Osteoblast (primary cell): Measurements from ENCODE around the gene DYRK4. TPM values are rescaled to one million over a fixed set of nuclear protein-coding genes. Genes with fewer than 3 reads are reported as not detected.

Experiments
- DNase-seq: peaks from one replicate; pipeline ENCODE4 v3.0.0; 2011; ENCODE audit warnings: low spot score, mixed read lengths; ENCODE audit not compliant: insufficient read length; ENCODE audit errors: missing footprints
- H2AFZ ChIP-seq: 2 replicates; pipeline ENCODE4 v1.6.0; 2011; ENCODE audit warnings: mild to moderate bottlenecking, low read length
- H3K27ac ChIP-seq: 2 replicates; pipeline ENCODE4 v1.5.1; 2011; ENCODE audit warnings: mild to moderate bottlenecking, low read depth, low read length, moderate library complexity
- H3K27me3 ChIP-seq: 2 replicates; pipeline ENCODE4 v1.6.0; 2012; ENCODE audit warnings: mild to moderate bottlenecking, control low read depth, inconsistent platforms, low read length, moderate library complexity; ENCODE audit not compliant: insufficient read depth
- H3K36me3 ChIP-seq: 2 replicates; pipeline ENCODE4 v1.5.1; 2011; ENCODE audit warnings: mild to moderate bottlenecking, low read length, control low read depth, moderate library complexity; ENCODE audit not compliant: insufficient read depth
- H3K4me1 ChIP-seq: 2 replicates; pipeline ENCODE4 v1.5.1; 2011; ENCODE audit warnings: mild to moderate bottlenecking, low read length, control low read depth, moderate library complexity; ENCODE audit not compliant: insufficient read depth
- H3K4me2 ChIP-seq: 2 replicates; pipeline ENCODE4 v1.6.0; 2011; ENCODE audit warnings: mild to moderate bottlenecking, low read length; ENCODE audit not compliant: insufficient read depth
- H3K4me3 ChIP-seq: fragments of 200-600 bp; sonication (generic); 3 replicates; pipeline ENCODE4 v1.5.1; 2012; ENCODE audit warnings: mild to moderate bottlenecking, low read length, inconsistent platforms; ENCODE audit not compliant: insufficient read depth
- H3K79me2 ChIP-seq: 2 replicates; pipeline ENCODE4 v1.6.0; 2012; ENCODE audit warnings: mild to moderate bottlenecking, low read length, control low read depth, inconsistent platforms; ENCODE audit not compliant: insufficient read depth
- H3K9me3 ChIP-seq: 2 replicates; pipeline ENCODE4 v1.5.1; 2011; ENCODE audit warnings: low read depth, low read length, control low read depth
- H4K20me1 ChIP-seq: 2 replicates; pipeline ENCODE4 v1.6.0; 2012; ENCODE audit warnings: mild to moderate bottlenecking, low read length, control low read depth; ENCODE audit not compliant: insufficient read depth
- CTCF ChIP-seq: IDR thresholded peaks from 2 replicates; pipeline ENCODE4 v1.5.1; 2011; ENCODE audit warnings: mild to moderate bottlenecking, low read depth, low read length, moderate library complexity; ENCODE audit errors: extremely low read depth
- total RNA-seq: library from RNA; depleted of rRNA; stranded (reverse); fragments of >200 nt; gene quantifications from 2 replicates; pipeline ENCODE4 v1.2.3, GENCODE V29; 2012

The DYRK4 gene
- total RNA-seq, 1 donor: 27.1 TPM

GRCh38 chr12:4555804-4556203, 6.2 kb upstream of the DYRK4 start:
- DNase-seq: no peak
- TF ChIP-seq CTCF: no peak
- H3K4me1 ChIP-seq: no peaks in the 10 kb centered on the region
- H2AFZ ChIP-seq: peak overlapping the region; percentile 48
- H3K36me3 ChIP-seq: peaks cover 3% of the 10 kb centered on the region
- no peak overlapping the region for H3K4me2 ChIP-seq
- no peak overlapping the region for H3K4me3 ChIP-seq
- no peaks in the 10 kb centered on the region for H3K27me3 ChIP-seq
- no peaks in the 10 kb centered on the region for H3K9me3 ChIP-seq
- H4K20me1 ChIP-seq: no peaks in the 10 kb centered on the region
- no peaks in the 10 kb centered on the region for H3K79me2 ChIP-seq
- no peak overlapping the region for H3K27ac ChIP-seq

GRCh38 chr12:4556735-4557530, 5.1 kb upstream of the DYRK4 start:
- peaks cover 3% of the 10 kb centered on the region for H3K36me3 ChIP-seq
- no peak overlapping the region for H3K4me3 ChIP-seq
- DNase-seq: no peak
- no peaks in the 10 kb centered on the region for H3K9me3 ChIP-seq
- H3K27ac ChIP-seq: no peak overlapping the region
- H4K20me1 ChIP-seq: no peaks in the 10 kb centered on the region
- no peaks in the 10 kb centered on the region for H3K79me2 ChIP-seq
- no peak for TF ChIP-seq CTCF
- H3K27me3 ChIP-seq: no peaks in the 10 kb centered on the region
- no peak overlapping the region for H3K4me2 ChIP-seq
- no peaks in the 10 kb centered on the region for H3K4me1 ChIP-seq
- H2AFZ ChIP-seq: no peak overlapping the region

GRCh38 chr12:4557586-4557985, 4.4 kb upstream of the DYRK4 start:
- Histone ChIP-seq H3K79me2 (no peaks in the 10 kb centered on the region), H3K36me3 (peaks cover 3% of the 10 kb centered on the region), H4K20me1 (no peaks in the 10 kb centered on the region), H3K4me3 (no peak overlapping the region), H3K27me3 (no peaks in the 10 kb centered on the region), H2AFZ (no peak overlapping the region), H3K4me1 (no peaks in the 10 kb centered on the region), H3K27ac (no peak overlapping the region), H3K9me3 (no peaks in the 10 kb centered on the region), H3K4me2 (no peak overlapping the region)
- no peak for TF ChIP-seq CTCF
- DNase-seq: no peak

- Histone ChIP-seq H3K4me3 (no peak overlapping the region), H3K27ac (no peak overlapping the region), H3K9me3 (no peaks in the 10 kb centered on the region), H3K27me3 (no peaks in the 10 kb centered on the region), H4K20me1 (no peaks in the 10 kb centered on the region), H3K36me3 (peaks cover 3% of the 10 kb centered on the region), H3K79me2 (no peaks in the 10 kb centered on the region), H2AFZ (no peak overlapping the region), H3K4me2 (no peak overlapping the region), H3K4me1 (no peaks in the 10 kb centered on the region)
- DNase-seq: no peak
- TF ChIP-seq CTCF: no peak
Observed at GRCh38 chr12:4558171-4558570, 3.8 kb upstream of the DYRK4 start.
